Subcutaneous abdominal adipose tissue (tissue), 5 donors: Measurements from ENCODE around the gene NTM.

Experiments
- H3K27ac ChIP-seq: one replicate; pipeline ENCODE4 v1.7.0; 2013; ENCODE audit warnings: low read depth, mild to moderate bottlenecking, inconsistent platforms, low read length, moderate library complexity
- H3K27me3 ChIP-seq, 5 donors: one replicate each; pipeline ENCODE4 v1.7.0; 2013; ENCODE audit warnings: low read length in 5 of 5, inconsistent platforms in 1 of 5; ENCODE audit not compliant: control insufficient read depth in 5 of 5, insufficient read depth in 4 of 5
- H3K36me3 ChIP-seq, 5 donors: one replicate each; pipeline ENCODE4 v1.7.0; 2013; ENCODE audit warnings: low read length in 5 of 5; ENCODE audit not compliant: control insufficient read depth in 5 of 5, insufficient read depth in 5 of 5
- H3K4me1 ChIP-seq, 5 donors: one replicate each; pipeline ENCODE4 v1.7.0; 2013; ENCODE audit warnings: low read length in 5 of 5, mild to moderate bottlenecking in 3 of 5, moderate library complexity in 1 of 5; ENCODE audit not compliant: control insufficient read depth in 5 of 5, insufficient read depth in 5 of 5
- H3K4me3 ChIP-seq, 5 donors: one replicate each; pipeline ENCODE4 v1.7.0; 2013; ENCODE audit warnings: low read length in 5 of 5, low read depth in 1 of 5
- H3K9ac ChIP-seq, 5 donors: one replicate each; pipeline ENCODE4 v1.7.0; 2013; ENCODE audit warnings: low read length in 5 of 5, mild to moderate bottlenecking in 4 of 5, moderate library complexity in 3 of 5
- H3K9me3 ChIP-seq, 5 donors: one replicate each; pipeline ENCODE4 v1.7.0; 2013; ENCODE audit warnings: low read length in 5 of 5; ENCODE audit not compliant: control insufficient read depth in 5 of 5
- donor health status: healthy.
- donor health status: healthy.
- donor health status: healthy.
- donor health status: healthy.
- donor health status: healthy.

The NTM gene

GRCh38 chr11:131771471-131771870, 401.1 kb downstream of the NTM start:
- no peak overlapping the region for H3K4me3 ChIP-seq

GRCh38 chr11:131773626-131774025, 403.2 kb downstream of the NTM start:
- no peak overlapping the region for H3K27ac ChIP-seq
- H3K36me3 ChIP-seq: no peaks in the 10 kb centered on the region
- H3K9ac ChIP-seq: no peak overlapping the region
- H3K9me3 ChIP-seq: no peaks in the 10 kb centered on the region
- H3K27me3 ChIP-seq: no peaks in the 10 kb centered on the region
- no peak overlapping the region for H3K4me3 ChIP-seq
- H3K4me1 ChIP-seq: no peaks in the 10 kb centered on the region

More at GRCh38 chr11:131771471-131771870, 401.1 kb downstream of the NTM start:
- no peaks in the 10 kb centered on the region for H3K27me3 ChIP-seq
- H3K9me3 ChIP-seq: no peaks in the 10 kb centered on the region
- no peaks in the 10 kb centered on the region for H3K4me1 ChIP-seq
- H3K9ac ChIP-seq: no peak overlapping the region
- H3K36me3 ChIP-seq: no peaks in the 10 kb centered on the region
- no peak overlapping the region for H3K27ac ChIP-seq

GRCh38 chr11:131776211-131776610, 405.8 kb downstream of the NTM start:
- H3K4me1 ChIP-seq: no peaks in the 10 kb centered on the region
- H3K27ac ChIP-seq: no peak overlapping the region
- H3K9me3 ChIP-seq: no peaks in the 10 kb centered on the region
- no peaks in the 10 kb centered on the region for H3K27me3 ChIP-seq
- H3K9ac ChIP-seq: no peak overlapping the region
- no peak overlapping the region for H3K4me3 ChIP-seq
- no peaks in the 10 kb centered on the region for H3K36me3 ChIP-seq

- peaks cover 0 to 7% (median 0%) of the 10 kb centered on the region in 5 donors for H3K4me1 ChIP-seq
- H3K27ac ChIP-seq: no peak overlapping the region
- H3K27me3 ChIP-seq: no peaks in the 10 kb centered on the region
- H3K9me3 ChIP-seq: no peaks in the 10 kb centered on the region
- no peak overlapping the region for H3K4me3 ChIP-seq
- no peak overlapping the region for H3K9ac ChIP-seq
- no peaks in the 10 kb centered on the region for H3K36me3 ChIP-seq
Observed at GRCh38 chr11:131785801-131786200, 415.4 kb downstream of the NTM start.

GRCh38 chr11:131787119-131787518, 416.7 kb downstream of the NTM start:
- no peak overlapping the region for H3K4me3 ChIP-seq
- no peaks in the 10 kb centered on the region for H3K9me3 ChIP-seq
- no peak overlapping the region for H3K27ac ChIP-seq
- no peaks in the 10 kb centered on the region for H3K27me3 ChIP-seq
- H3K36me3 ChIP-seq: no peaks in the 10 kb centered on the region
- peaks cover 0 to 10% (median 0%) of the 10 kb centered on the region in 5 donors for H3K4me1 ChIP-seq
- no peak overlapping the region for H3K9ac ChIP-seq

GRCh38 chr11:131790586-131790985, 420.2 kb downstream of the NTM start:
- H3K9me3 ChIP-seq: no peaks in the 10 kb centered on the region
- no peaks in the 10 kb centered on the region for H3K36me3 ChIP-seq
- peaks cover 0 to 10% (median 0%) of the 10 kb centered on the region in 5 donors for H3K4me1 ChIP-seq
- H3K4me3 ChIP-seq: no peak overlapping the region
- H3K27me3 ChIP-seq: no peaks in the 10 kb centered on the region
- no peak overlapping the region for H3K9ac ChIP-seq
- no peak overlapping the region for H3K27ac ChIP-seq

GRCh38 chr11:131792243-131792642, 421.8 kb downstream of the NTM start:
- H3K27ac ChIP-seq: no peak overlapping the region
- H3K9me3 ChIP-seq: no peaks in the 10 kb centered on the region
- no peaks in the 10 kb centered on the region for H3K36me3 ChIP-seq
- H3K9ac ChIP-seq: no peak overlapping the region
- H3K4me3 ChIP-seq: no peak overlapping the region
- H3K27me3 ChIP-seq: no peaks in the 10 kb centered on the region
- peaks cover 0 to 10% (median 0%) of the 10 kb centered on the region in 5 donors for H3K4me1 ChIP-seq

GRCh38 chr11:131796089-131796488, 425.7 kb downstream of the NTM start:
- H3K36me3 ChIP-seq: no peaks in the 10 kb centered on the region
- no peak overlapping the region for H3K4me3 ChIP-seq
- peaks cover 0 to under 1% (median 0%) of the 10 kb centered on the region in 5 donors for H3K4me1 ChIP-seq
- H3K9me3 ChIP-seq: no peaks in the 10 kb centered on the region
- H3K27ac ChIP-seq: no peak overlapping the region
- H3K27me3 ChIP-seq: no peaks in the 10 kb centered on the region
- H3K9ac ChIP-seq: no peak overlapping the region

- H3K4me1 ChIP-seq: no peaks in the 10 kb centered on the region
- no peaks in the 10 kb centered on the region for H3K27me3 ChIP-seq
- no peak overlapping the region for H3K4me3 ChIP-seq
- no peak overlapping the region for H3K27ac ChIP-seq
- no peak overlapping the region for H3K9ac ChIP-seq
- no peaks in the 10 kb centered on the region for H3K36me3 ChIP-seq
- H3K9me3 ChIP-seq: no peaks in the 10 kb centered on the region
Observed at GRCh38 chr11:131796541-131796940, 426.1 kb downstream of the NTM start.

GRCh38 chr11:131800452-131800851, 430.0 kb downstream of the NTM start:
- Histone ChIP-seq H3K27me3 (no peaks in the 10 kb centered on the region), H3K27ac (no peak overlapping the region), H3K36me3 (no peaks in the 10 kb centered on the region), H3K4me1 (no peaks in the 10 kb centered on the region), H3K9ac (no peak overlapping the region), H3K9me3 (no peaks in the 10 kb centered on the region), H3K4me3 (no peak overlapping the region)
